Hematopoietic multipotent progenitor cell treated with erythropoietin and hydrocortisone succinate and interleukin-3 and kit ligand, for 17 days (in vitro differentiated cells): ENCODE measurements around the gene PPRC1.

ENCODE experiments used
- DNase-seq: peaks from one replicate; pipeline ENCODE4 v3.0.0-alpha.2; 2015; ENCODE audit warnings: low spot score

Gene PPRC1

GRCh38 chr10:102117391-102118159, 15.3 kb upstream of the PPRC1 start:
- peak; percentile 78 for DNase-seq

GRCh38 chr10:102118867-102119266, 14.0 kb upstream of the PPRC1 start:
- peak; percentile 30 for DNase-seq

- DNase-seq = peak; percentile 44
Measured at GRCh38 chr10:102119417-102120141, 13.3 kb upstream of the PPRC1 start.

GRCh38 chr10:102120142-102120990, 12.5 kb upstream of the PPRC1 start, which contains the start of gene LDB1:
Gene LDB1, minus strand, starts transcription at chr10:102120368. Its CDS starts 258 bp downstream, at chr10:102120110.
- DNase-seq = peak; percentile 76

- DNase-seq = no peak
Measured at GRCh38 chr10:102120991-102121738, 11.7 kb upstream of the PPRC1 start.

GRCh38 chr10:102121739-102122372, 11.0 kb upstream of the PPRC1 start:
- DNase-seq = no peak

- DNase-seq = no peak
Measured at GRCh38 chr10:102122450-102122849, 10.4 kb upstream of the PPRC1 start.

GRCh38 chr10:102123223-102123622, 9.6 kb upstream of the PPRC1 start:
- no peak for DNase-seq

- DNase-seq = no peak
Measured at GRCh38 chr10:102131286-102132170, 1.3 kb upstream of the PPRC1 start.

- DNase-seq = no peak
Measured at GRCh38 chr10:102132193-102132562, 662 bp upstream of the PPRC1 start.

- DNase-seq = peak; percentile 53
Measured at GRCh38 chr10:102133373-102134195, 744 bp downstream of the PPRC1 start.

- DNase-seq = no peak
Measured at GRCh38 chr10:102134416-102134815, 1.6 kb downstream of the PPRC1 start.

GRCh38 chr10:102135956-102136526, 3.2 kb downstream of the PPRC1 start:
- DNase-seq = no peak

- no peak for DNase-seq
Measured at GRCh38 chr10:102139281-102140110, 6.7 kb downstream of the PPRC1 start.

- no peak for DNase-seq
Measured at GRCh38 chr10:102140218-102140617, 7.4 kb downstream of the PPRC1 start.

- no peak for DNase-seq
Measured at GRCh38 chr10:102140913-102141540, 8.2 kb downstream of the PPRC1 start.

GRCh38 chr10:102141583-102142107, 8.8 kb downstream of the PPRC1 start:
- DNase-seq = no peak
